HG03439 (cell line): ENCODE results near the gene UFD1.
"Not testable (repeated sequence)": the region's sequence is repeated elsewhere in the genome, so short reads cannot be mapped to it uniquely, and the experiment has no call there.

Experiments used
- ATAC-seq: cut with Tn5 transposase; IDR thresholded peaks from one replicate; pipeline ENCODE4 v1.9.1; 2021; ENCODE audit warnings: mild to moderate bottlenecking, moderate library complexity; ENCODE audit not compliant: unreplicated experiment

UFD1 gene

GRCh38 chr22:19451570-19451969 lies 27.4 kb downstream of the UFD1 start:
- no peak for ATAC-seq

- ATAC-seq, result no peak
These were observed 28.4 kb downstream of the UFD1 start for GRCh38 chr22:19450363-19451175.

GRCh38 chr22:19449422-19449767 lies 29.6 kb downstream of the UFD1 start:
- ATAC-seq, result no peak

GRCh38 chr22:19448739-19449421 lies 30.1 kb downstream of the UFD1 start:
- ATAC-seq, result no peak

- no peak for ATAC-seq
These were observed 30.9 kb downstream of the UFD1 start for GRCh38 chr22:19448076-19448607.

DNA sequence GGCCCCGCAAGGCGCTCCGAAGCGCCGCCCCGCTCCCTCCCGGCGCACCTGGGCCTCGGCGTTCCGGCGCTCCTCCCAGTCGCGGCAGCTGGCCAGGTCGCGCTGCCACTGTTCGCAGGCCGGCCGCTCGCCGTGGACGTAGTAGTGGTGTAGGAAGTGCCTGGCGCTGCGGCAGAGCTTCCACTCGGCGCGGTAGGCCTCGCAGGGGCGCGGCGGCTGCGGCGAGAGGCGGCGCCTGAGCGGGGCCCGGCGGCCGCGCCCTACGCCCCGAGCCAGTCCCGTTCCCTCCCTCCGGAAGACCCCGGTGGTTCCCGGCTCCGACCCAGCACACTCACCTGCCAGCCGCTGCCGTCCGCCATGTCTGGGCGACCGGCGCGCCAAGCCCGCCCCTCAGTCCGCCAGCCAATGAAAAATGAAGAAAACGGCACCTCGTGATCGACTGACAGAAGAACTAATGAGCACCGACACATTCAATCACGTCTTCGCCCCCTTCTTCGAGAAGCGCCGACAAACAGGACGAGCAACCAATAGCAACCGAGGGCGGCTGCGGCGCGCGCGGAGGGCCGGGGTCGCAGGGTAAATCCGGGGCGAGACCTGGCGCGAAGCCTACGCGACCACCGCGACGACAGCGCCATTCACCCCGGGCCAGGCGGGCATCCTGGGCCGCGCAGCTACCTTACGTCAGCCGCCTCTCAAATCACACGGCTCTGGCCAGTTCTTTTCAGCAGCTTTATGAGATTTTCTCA lies 31.5 kb downstream of the UFD1 start, which contains the start of gene C22orf39:
C22orf39 (minus strand) TSS at position 382 of the 746 bp plus-strand sequence; CDS start at position 359, 23 bp downstream.
- ATAC-seq, result peak; percentile 78

- no peak for ATAC-seq
These were observed 32.2 kb downstream of the UFD1 start for GRCh38 chr22:19446603-19447329.

DNA sequence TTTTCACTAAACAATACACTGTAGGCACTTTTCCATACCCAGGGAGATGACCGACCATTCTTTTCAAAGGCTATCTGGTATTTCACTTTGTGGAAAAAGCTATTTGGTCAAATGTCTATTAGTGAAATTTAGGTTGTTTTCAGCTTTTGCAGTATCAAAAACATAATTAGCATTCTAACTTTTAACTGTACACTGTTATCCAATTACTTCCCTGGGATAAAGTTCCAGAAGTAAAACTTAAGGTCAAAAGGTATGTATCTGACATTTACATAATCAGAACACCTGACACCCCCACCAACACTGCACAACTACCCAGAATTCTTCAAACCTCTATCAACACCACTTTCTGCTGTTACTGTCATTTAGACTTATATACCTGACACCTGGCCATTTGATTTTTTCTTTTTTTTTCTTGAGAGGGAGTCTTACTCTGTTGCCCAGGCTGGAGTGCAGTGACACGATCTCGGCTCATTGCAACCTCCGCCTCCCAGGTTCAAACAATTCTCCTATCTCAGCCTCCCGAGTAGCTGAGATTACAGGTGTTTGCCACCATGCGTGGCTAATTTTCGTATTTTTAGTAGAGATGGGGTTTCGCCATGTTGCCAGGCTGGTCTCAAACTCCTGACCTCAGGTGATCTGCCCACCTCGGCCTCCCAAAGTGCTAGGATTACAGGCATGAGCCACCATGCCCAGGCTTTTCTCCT lies 33.6 kb downstream of the UFD1 start:
- not testable (repeated sequence) for ATAC-seq

DNA sequence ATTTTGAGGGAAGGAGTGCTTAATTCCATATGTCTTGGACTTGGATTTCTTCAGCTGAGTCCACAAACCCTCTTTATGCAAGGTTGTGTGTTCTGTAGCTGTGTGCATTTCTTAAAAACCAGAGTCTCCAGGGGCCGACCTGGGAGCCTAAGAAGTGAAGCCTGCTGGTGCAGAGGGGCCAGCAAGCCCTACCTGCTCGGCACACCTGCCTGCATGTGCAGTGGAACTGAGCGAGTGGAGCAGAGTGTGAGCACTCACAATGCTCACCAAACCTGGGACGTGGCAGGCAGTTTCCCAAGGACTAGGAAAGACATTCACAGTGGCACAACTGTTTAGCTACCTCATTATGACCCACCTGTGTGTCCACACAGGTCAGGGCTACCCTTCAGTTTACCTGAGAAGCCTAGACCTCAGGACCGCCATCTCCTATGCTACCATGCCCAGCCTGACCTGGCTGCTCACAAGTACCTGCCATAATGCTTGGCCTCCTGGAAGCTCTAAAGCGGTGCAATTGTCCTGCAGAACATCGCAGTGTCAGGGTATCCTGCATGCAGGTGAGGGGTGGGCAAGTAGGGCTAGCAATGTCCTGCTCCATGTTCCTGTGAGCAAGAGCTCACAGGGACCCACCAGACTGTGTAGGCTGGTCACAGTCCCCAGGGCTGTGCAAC lies 35.3 kb downstream of the UFD1 start:
- ATAC-seq, result no peak

GRCh38 chr22:19442166-19442565 lies 36.8 kb downstream of the UFD1 start:
- no peak for ATAC-seq

GRCh38 chr22:19440411-19441195 lies 38.4 kb downstream of the UFD1 start:
- no peak for ATAC-seq

- ATAC-seq, result no peak
These were observed 40.7 kb downstream of the UFD1 start for GRCh38 chr22:19438298-19438697.

DNA sequence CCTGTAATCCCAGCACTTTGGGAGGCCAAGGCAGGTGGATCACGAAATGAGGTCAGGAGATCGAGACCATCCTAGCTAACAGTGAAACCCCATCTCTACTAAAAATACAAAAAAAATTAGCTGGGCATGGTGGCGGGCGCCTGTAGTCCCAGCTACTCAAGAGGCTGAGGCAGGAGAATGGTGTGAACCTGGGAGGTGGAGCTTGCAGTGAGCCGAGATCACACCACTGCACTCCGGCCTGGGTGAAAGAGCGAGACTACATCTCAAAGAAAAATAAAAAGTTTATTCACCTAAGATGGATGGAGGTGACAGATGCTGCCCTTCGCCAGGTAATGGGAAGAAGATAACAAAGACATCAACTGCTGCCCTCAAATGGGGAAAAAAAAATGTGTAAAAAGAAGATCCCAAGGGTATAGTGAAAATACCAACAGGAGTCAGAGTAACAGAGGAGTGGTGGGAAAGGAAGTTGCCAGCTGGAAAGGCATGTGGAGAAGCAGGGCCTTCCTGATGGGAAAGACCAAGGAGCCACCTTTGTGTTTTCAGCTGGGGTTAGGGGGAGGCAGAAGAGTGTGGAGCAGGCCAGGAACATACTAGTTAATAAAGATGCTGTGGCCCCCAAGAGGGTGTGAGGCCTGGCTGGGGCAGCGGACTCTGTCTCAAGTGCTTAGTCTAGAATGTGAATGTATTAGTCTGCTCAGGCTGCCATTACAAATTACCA lies 42.4 kb downstream of the UFD1 start:
- ATAC-seq, result not testable (repeated sequence)

- ATAC-seq, result no peak
These were observed 44.0 kb downstream of the UFD1 start for GRCh38 chr22:19434829-19435580.

- ATAC-seq, result no peak
These were observed 44.6 kb downstream of the UFD1 start for GRCh38 chr22:19434401-19434800.

GRCh38 chr22:19432133-19432851 lies 46.7 kb downstream of the UFD1 start, which contains the start of gene MRPL40:
Gene MRPL40, plus strand, starts transcription at chr22:19432545. Its CDS starts 10 bp downstream, at chr22:19432555.
- peak; percentile 68 for ATAC-seq
